Cortex of kidney (tissue), 1 donor: ENCODE results near the gene ZNF280A.
"Not testable (repeated sequence)": the region's sequence is repeated elsewhere in the genome, so short reads cannot be mapped to it uniquely, and the experiment has no call there.

ENCODE experiments used
- DNase-seq: peaks from one replicate; lab custom pipeline; 2025; lab: John Stamatoyannopoulos, UW

ZNF280A gene

DNA sequence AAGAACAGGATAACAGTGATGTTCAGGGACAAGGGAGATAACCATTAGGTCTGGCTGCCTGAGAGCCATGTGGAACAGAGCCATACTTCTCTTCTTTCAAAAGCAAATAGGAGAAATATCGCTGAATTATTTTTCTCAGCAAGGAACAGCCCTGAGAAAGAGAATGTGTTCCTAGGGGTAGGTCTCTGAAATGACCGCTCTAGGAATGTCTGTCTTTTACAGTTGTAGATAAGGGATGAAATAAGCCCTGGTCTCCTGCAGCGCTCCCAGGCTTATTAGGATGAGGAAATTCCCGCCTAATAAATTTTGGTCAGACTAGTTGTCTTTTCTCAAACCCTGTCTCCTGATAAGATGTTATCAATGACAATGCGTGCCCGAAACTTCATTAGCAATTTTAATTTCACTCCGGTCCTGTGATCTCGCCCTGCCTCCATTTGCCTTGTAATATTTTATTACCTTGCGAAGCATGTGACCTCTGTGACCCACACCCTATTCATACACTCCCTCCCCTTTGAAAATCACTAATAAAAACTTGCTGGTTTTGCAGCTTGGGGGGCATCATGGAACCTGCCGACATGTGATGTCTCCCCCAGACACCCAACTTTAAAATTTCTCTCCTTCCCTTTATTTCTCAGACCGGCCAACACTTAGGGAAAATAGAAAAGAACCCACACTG is 51.1 kb downstream of the ZNF280A start:
- DNase-seq: not testable (repeated sequence)

DNA sequence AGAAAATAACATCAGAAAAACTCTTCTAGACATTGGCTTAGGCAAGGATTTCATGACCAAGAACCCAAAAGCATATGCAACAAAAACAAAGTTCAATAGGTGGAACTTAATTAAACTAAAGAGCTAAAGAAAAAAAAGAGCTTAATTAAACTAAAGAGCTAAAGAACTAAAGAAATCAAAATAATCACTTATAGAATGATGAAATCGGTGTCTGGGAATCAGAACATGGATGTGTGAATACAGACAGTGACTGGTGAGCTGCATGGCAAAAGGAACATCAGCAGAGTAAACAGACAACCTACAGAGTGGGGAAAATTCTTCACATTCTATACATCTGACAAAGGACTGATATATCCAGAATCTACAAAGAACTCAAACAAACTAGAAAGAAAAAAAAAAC is 53.0 kb downstream of the ZNF280A start:
- no peak for DNase-seq

GRCh38 chr22:22465782-22466181 is 54.3 kb downstream of the ZNF280A start:
- DNase-seq: no peak

- DNase-seq: no peak
Measured at GRCh38 chr22:22465094-22465602, 54.9 kb downstream of the ZNF280A start.

GRCh38 chr22:22464541-22465054 is 55.5 kb downstream of the ZNF280A start:
- no peak for DNase-seq

- no peak for DNase-seq
Measured at GRCh38 chr22:22463855-22464540, 56.1 kb downstream of the ZNF280A start.
